OCI-LY7 (cell line): ENCODE data around the gene PEMT. TPM values are rescaled to one million over a fixed set of nuclear protein-coding genes. Genes with fewer than 3 reads are reported as not detected.

Experiments
- BruUV-seq: library from RNA; stranded (reverse); fragments of 400-500 nt; replicated peaks from 2 replicates; lab custom pipeline; 2021; lab: Mats Ljungman, UMichigan
- CTCF ChIA-PET: fragments of 300-600 bp; sonication (Branson Sonifier 250); formaldehyde crosslinking; loops from one replicate; lab custom pipeline; 2022; ENCODE audit warnings: antibody characterized with exemption; ENCODE audit not compliant: unreplicated experiment; lab: Charles Lee
- POLR2A ChIA-PET: fragments of 300-600 bp; sonication (Branson Sonifier 250); formaldehyde crosslinking; loops from one replicate; lab custom pipeline; 2022; ENCODE audit warnings: antibody characterized with exemption; lab: Charles Lee
- DNase-seq: peaks from one replicate; pipeline ENCODE4 v3.0.0-alpha.2; 2015; ENCODE audit warnings: low spot score
- H2AFZ ChIP-seq: fragments of 200-600 bp; sonication (generic), shearing (Covaris generic); 2 replicates; pipeline ENCODE4 v1.6.1; 2014; ENCODE audit warnings: mild to moderate bottlenecking, antibody characterized with exemption, low read length, moderate library complexity
- H3K27ac ChIP-seq: fragments of 200-600 bp; sonication (generic); 2 replicates; pipeline ENCODE4 v1.5.1; 2014; ENCODE audit warnings: mixed run types, low read depth, mild to moderate bottlenecking, moderate library complexity, low read length, inconsistent platforms; ENCODE audit not compliant: poor library complexity, severe bottlenecking
- H3K36me3 ChIP-seq: fragments of 200-600 bp; sonication (generic); 2 replicates; pipeline ENCODE4 v1.6.1; 2014; ENCODE audit warnings: mild to moderate bottlenecking, antibody characterized with exemption, low read length, moderate library complexity, mixed read lengths; ENCODE audit not compliant: insufficient read depth
- H3K4me1 ChIP-seq: fragments of 200-600 bp; sonication (generic); 2 replicates; pipeline ENCODE4 v1.5.1; 2014; ENCODE audit warnings: mild to moderate bottlenecking, low read length; ENCODE audit not compliant: insufficient read depth, poor library complexity, severe bottlenecking
- H3K4me2 ChIP-seq: fragments of 200-600 bp; sonication (generic); 2 replicates; pipeline ENCODE4 v1.6.1; 2014; ENCODE audit warnings: mild to moderate bottlenecking, low read length
- H3K4me3 ChIP-seq: fragments of 200-600 bp; sonication (generic); 2 replicates; pipeline ENCODE4 v1.5.1; 2014; ENCODE audit warnings: mild to moderate bottlenecking, low read depth, low read length; ENCODE audit not compliant: poor library complexity, severe bottlenecking
- H3K79me2 ChIP-seq: fragments of 200-600 bp; sonication (generic); 2 replicates; pipeline ENCODE4 v1.6.1; 2016; ENCODE audit warnings: low read depth, mild to moderate bottlenecking, low read length, moderate library complexity, mixed read lengths; ENCODE audit not compliant: insufficient read depth
- H3K9me2 ChIP-seq: fragments of 200-600 bp; sonication (generic); 2 replicates; pipeline ENCODE4 v1.6.1; 2016; ENCODE audit warnings: mild to moderate bottlenecking, low read length, mixed read lengths; ENCODE audit not compliant: insufficient read depth
- H3K9me3 ChIP-seq: fragments of 200-600 bp; sonication (generic); 2 replicates; pipeline ENCODE4 v1.6.1; 2014; ENCODE audit warnings: mild to moderate bottlenecking, mixed run types, low read length, mixed read lengths
- H4K20me1 ChIP-seq: fragments of 200-600 bp; sonication (generic); 2 replicates; pipeline ENCODE4 v1.6.1; 2014; ENCODE audit warnings: mild to moderate bottlenecking, antibody characterized with exemption, low read length, moderate library complexity, mixed read lengths; ENCODE audit not compliant: insufficient read depth
- CTCF ChIP-seq: fragments of 200-600 bp; sonication (generic); conservative IDR thresholded peaks from 2 replicates; pipeline ENCODE4 v1.5.1; 2014; ENCODE audit warnings: mild to moderate bottlenecking, antibody characterized with exemption, low read length, moderate library complexity, mixed read lengths
- EZH2phosphoT487 ChIP-seq: fragments of 200-600 bp; sonication (generic); IDR thresholded peaks from 2 replicates; pipeline ENCODE4 v1.6.1; 2018; ENCODE audit warnings: low read depth, borderline replicate concordance, mild to moderate bottlenecking, mixed run types, antibody characterized with exemption, low read length, moderate library complexity, mixed read lengths
- intact Hi-C: fragments of 100-400 bp; cut with micrococcal nuclease; formaldehyde crosslinking; loops from one replicate; pipeline ENCODE4 v1.10.0; 2022; ENCODE audit not compliant: unreplicated experiment
- total RNA-seq, 2 experiments: library from RNA; depleted of rRNA in 1 of 2; stranded (reverse); fragments of >200 nt in 1 of 2; shearing (Covaris generic) in 1 of 2; gene quantifications; 2 replicates each; pipeline ENCODE4 v1.2.3, GENCODE V29; 2014 to 2022

Gene PEMT
- total RNA-seq, 2 experiments from 2014 or later, result 27.3 to 53.5 TPM

- H3K9me2 ChIP-seq, result no peaks in the 10 kb centered on the region
- H3K4me2 ChIP-seq, result no peak overlapping the region
- intact Hi-C loops, result no loop called here
- no peak for TF ChIP-seq EZH2phosphoT487
- TF ChIP-seq CTCF, result no peak
- H3K4me1 ChIP-seq, result no peaks in the 10 kb centered on the region
- no TSS peak for BruUV-seq
- no peak for DNase-seq
- no peak overlapping the region for H2AFZ ChIP-seq
- no peaks in the 10 kb centered on the region for H3K9me3 ChIP-seq
- H4K20me1 ChIP-seq, result no peaks in the 10 kb centered on the region
- CTCF ChIA-PET, result no interaction called here
- H3K79me2 ChIP-seq, result no peaks in the 10 kb centered on the region
- H3K4me3 ChIP-seq, result no peak overlapping the region
- POLR2A ChIA-PET, result no interaction called here
- H3K36me3 ChIP-seq, result no peaks in the 10 kb centered on the region
- no peak overlapping the region for H3K27ac ChIP-seq
These were observed 87.0 kb downstream of the PEMT start for GRCh38 chr17:17504341-17505140.

- Histone ChIP-seq H3K27ac (no peak overlapping the region), H3K79me2 (no peaks in the 10 kb centered on the region), H3K9me3 (no peaks in the 10 kb centered on the region), H4K20me1 (no peaks in the 10 kb centered on the region), H2AFZ (no peak overlapping the region), H3K4me1 (no peaks in the 10 kb centered on the region), H3K9me2 (no peaks in the 10 kb centered on the region), H3K4me2 (no peak overlapping the region), H3K4me3 (no peak overlapping the region), H3K36me3 (no peaks in the 10 kb centered on the region)
- POLR2A ChIA-PET, result no interaction called here
- TF ChIP-seq EZH2phosphoT487 (no peak), CTCF (no peak)
- intact Hi-C loops, result no loop called here
- BruUV-seq, result no TSS peak
- CTCF ChIA-PET, result no interaction called here
- no peak for DNase-seq
These were observed 87.9 kb downstream of the PEMT start for GRCh38 chr17:17503566-17504130.
